AG04450 (cell line): ENCODE measurements around the gene MECP2. TPM values are rescaled to one million over a fixed set of nuclear protein-coding genes. Genes with fewer than 3 reads are reported as not detected.

Experiments
- CTCF ChIA-PET: fragments of 300-600, 350-600 bp; formaldehyde crosslinking; extraction: SDS; loops from one replicate; lab custom pipeline; 2022; ENCODE audit warnings: antibody characterized with exemption, inconsistent platforms; lab: Charles Lee
- POLR2A ChIA-PET: fragments of 350-600 bp; formaldehyde crosslinking; extraction: SDS; loops from one replicate; lab custom pipeline; 2021; ENCODE audit warnings: antibody characterized with exemption, inconsistent platforms; lab: Yijun Ruan, JAX
- DNase-seq: peaks from one replicate; pipeline ENCODE4 v3.0.0-alpha.2; 2011; ENCODE audit warnings: low read depth, low spot score
- H3K27ac ChIP-seq: one replicate; pipeline ENCODE4 v1.5.1; 2012; ENCODE audit warnings: low read depth, low read length, control low read depth
- H3K27me3 ChIP-seq: one replicate; pipeline ENCODE4 v1.6.0; 2012; ENCODE audit warnings: low read length; ENCODE audit not compliant: control insufficient read depth, insufficient read depth
- H3K4me3 ChIP-seq: 2 replicates; pipeline ENCODE4 v1.5.1; 2011; ENCODE audit warnings: mild to moderate bottlenecking, low read depth, low read length, control low read depth
- H3K9me3 ChIP-seq: 2 replicates; pipeline ENCODE4 v1.5.1; 2012; ENCODE audit warnings: low read length; ENCODE audit not compliant: control insufficient read depth, insufficient read depth
- CTCF ChIP-seq: IDR thresholded peaks from 2 replicates; pipeline ENCODE4 v1.5.1; 2011; ENCODE audit warnings: low read depth, low read length, control low read depth, inconsistent platforms
- polyA plus RNA-seq: library from polyadenylated mRNA; depleted of rRNA; stranded (reverse); fragments of >200 nt; gene quantifications from 2 replicates; pipeline ENCODE4 v1.2.3, GENCODE V29; 2011

The MECP2 gene
- polyA plus RNA-seq, 1 experiment, result 12.8 TPM

- ChIA-PET POLR2A (no interaction called here), CTCF (no interaction called here)
- Histone ChIP-seq H3K27me3 (no peaks in the 10 kb centered on the region), H3K4me3 (no peak overlapping the region), H3K9me3 (no peaks in the 10 kb centered on the region), H3K27ac (no peak overlapping the region)
- no peak for TF ChIP-seq CTCF
- DNase-seq, result no peak
These were observed 69.5 kb downstream of the MECP2 start for GRCh38 chrX:154027986-154028385.

- no peak for DNase-seq
- Histone ChIP-seq H3K4me3 (no peak overlapping the region), H3K27me3 (no peaks in the 10 kb centered on the region), H3K27ac (no peak overlapping the region), H3K9me3 (no peaks in the 10 kb centered on the region)
- TF ChIP-seq CTCF, result no peak
- ChIA-PET CTCF (no interaction called here), POLR2A (no interaction called here)
These were observed 70.5 kb downstream of the MECP2 start for GRCh38 chrX:154027022-154027402.

GRCh38 chrX:154026136-154027021, 71.1 kb downstream of the MECP2 start:
- CTCF ChIA-PET, result no interaction called here
- TF ChIP-seq CTCF, result no peak
- Histone ChIP-seq H3K27ac (no peak overlapping the region), H3K4me3 (no peak overlapping the region), H3K27me3 (no peaks in the 10 kb centered on the region), H3K9me3 (no peaks in the 10 kb centered on the region)
- POLR2A ChIA-PET, result no interaction called here
- DNase-seq, result no peak

GRCh38 chrX:154025230-154025629, 72.3 kb downstream of the MECP2 start:
- DNase-seq, result no peak
- CTCF ChIA-PET, result no interaction called here
- H3K27ac ChIP-seq, result no peak overlapping the region

More at GRCh38 chrX:154025230-154025629, 72.3 kb downstream of the MECP2 start:
- POLR2A ChIA-PET, result no interaction called here
- Histone ChIP-seq H3K9me3 (no peaks in the 10 kb centered on the region), H3K4me3 (no peak overlapping the region), H3K27me3 (no peaks in the 10 kb centered on the region)
- TF ChIP-seq CTCF, result no peak
